CD4-positive, alpha-beta T cell treated with Interferon alpha-2 for 1 hour (primary cell): ENCODE results near the gene DLX1.
"Not testable (repeated sequence)": the region's sequence is repeated elsewhere in the genome, so short reads cannot be mapped to it uniquely, and the experiment has no call there.

Experiments
- DNase-seq, 2 donors: peaks; one replicate each; pipeline ENCODE4 v3.0.0-alpha.2; 2020 to 2022

Gene DLX1

GRCh38 chr2:172120118-172120517 is 34.8 kb downstream of the DLX1 start:
- DNase-seq = no peak

GRCh38 chr2:172128484-172128883 is 43.2 kb downstream of the DLX1 start:
- DNase-seq = no peak

GRCh38 chr2:172129404-172129803 is 44.1 kb downstream of the DLX1 start:
- DNase-seq = no peak

GRCh38 chr2:172131713-172132555 is 46.6 kb downstream of the DLX1 start:
- DNase-seq = no peak

- no peak for DNase-seq
Observed at GRCh38 chr2:172134270-172134669, 49.0 kb downstream of the DLX1 start.

GRCh38 chr2:172135446-172135845 is 50.1 kb downstream of the DLX1 start:
- DNase-seq = no peak

- DNase-seq = no peak
Observed at GRCh38 chr2:172137109-172137508, 51.8 kb downstream of the DLX1 start.

GRCh38 chr2:172137943-172138342 is 52.6 kb downstream of the DLX1 start:
- DNase-seq = no peak

- DNase-seq = not testable (repeated sequence)
Observed at GRCh38 chr2:172138727-172139126, 53.4 kb downstream of the DLX1 start.
